Stimulated activated CD4-positive, alpha-beta T cell treated with anti-CD3 and anti-CD28 coated beads, Interleukin-2, amount 100 ng/mL, for 4 hours (primary cell): ENCODE measurements around the gene IGSF8.

Experiments used
- DNase-seq: peaks from one replicate; pipeline ENCODE4 v3.0.0-alpha.2; 2020; ENCODE audit warnings: low read depth

Gene IGSF8

GRCh38 chr1:160105155-160105554, 6.7 kb upstream of the IGSF8 start:
- DNase-seq: no peak

- DNase-seq: no peak
These were observed 6.1 kb upstream of the IGSF8 start for GRCh38 chr1:160104486-160104885.

DNA sequence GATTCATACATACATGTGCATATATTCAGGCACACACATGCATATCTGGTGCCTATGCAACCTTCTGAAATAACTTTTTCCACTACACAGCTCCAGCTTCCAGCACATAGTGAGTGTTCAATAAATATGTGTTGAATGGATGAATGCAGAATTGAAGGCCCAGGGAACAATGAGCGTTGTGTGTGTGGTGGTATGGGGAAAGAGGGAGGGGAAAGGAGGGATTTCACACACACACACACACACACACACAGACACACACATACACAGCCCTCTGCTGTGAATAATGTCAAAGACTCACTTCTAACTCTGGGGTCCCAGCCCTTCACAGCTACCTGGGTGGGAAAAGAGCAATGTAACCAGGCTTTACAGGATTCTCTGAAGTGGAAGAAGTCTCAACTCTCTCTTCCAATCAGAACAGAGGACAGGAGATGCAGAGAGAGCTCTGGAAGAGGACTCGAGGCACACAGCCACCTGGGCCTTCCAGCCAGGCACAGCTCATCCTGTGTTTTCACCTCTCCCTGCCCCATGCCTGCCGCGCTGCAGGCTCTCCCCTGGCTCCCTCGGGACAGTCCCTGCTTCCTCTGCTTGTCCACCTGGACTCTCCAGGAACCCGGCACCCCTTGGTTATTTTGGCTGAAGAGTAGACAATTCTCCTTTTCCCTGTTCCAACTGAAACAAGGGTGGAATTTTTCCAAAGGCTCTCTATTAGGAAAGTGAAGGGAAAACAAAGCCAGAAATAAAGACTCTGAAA, 5.4 kb upstream of the IGSF8 start:
- DNase-seq: no peak

GRCh38 chr1:160101717-160102522, 3.5 kb upstream of the IGSF8 start:
- no peak for DNase-seq

DNA sequence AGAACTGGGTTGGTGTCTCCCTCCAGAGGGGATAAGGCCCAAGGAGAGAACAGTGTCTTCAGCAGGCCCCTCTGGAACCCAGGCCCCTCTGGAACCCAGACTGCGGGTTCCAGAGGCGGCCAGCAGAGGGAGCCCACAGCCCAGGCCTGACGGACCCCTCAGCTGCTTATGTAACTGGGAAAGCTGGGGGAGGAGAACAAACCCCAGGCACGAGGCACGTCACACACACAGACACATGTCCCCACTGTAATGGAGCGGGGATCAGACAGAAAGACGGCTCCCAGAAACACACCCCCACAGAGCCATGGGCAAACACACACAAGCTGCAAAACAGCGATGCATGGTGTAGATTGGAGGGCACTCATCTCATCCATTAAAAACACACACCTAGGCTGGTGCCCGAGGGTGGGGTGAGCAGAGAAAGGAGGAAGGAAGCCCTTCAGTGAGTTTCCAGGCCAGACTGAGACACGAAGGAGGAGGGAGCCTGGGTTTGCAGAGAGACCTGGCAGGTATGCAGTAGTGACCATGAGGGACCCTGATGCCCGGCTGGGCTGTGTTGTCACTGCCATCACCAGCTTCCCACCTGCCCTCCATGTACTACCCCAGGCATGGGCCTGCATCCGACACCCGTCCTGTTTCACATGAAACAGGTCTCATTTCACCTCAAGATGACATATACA, 2.8 kb upstream of the IGSF8 start:
- DNase-seq: peak; percentile 67

GRCh38 chr1:160099716-160100375, 1.4 kb upstream of the IGSF8 start:
- DNase-seq: no peak

DNA sequence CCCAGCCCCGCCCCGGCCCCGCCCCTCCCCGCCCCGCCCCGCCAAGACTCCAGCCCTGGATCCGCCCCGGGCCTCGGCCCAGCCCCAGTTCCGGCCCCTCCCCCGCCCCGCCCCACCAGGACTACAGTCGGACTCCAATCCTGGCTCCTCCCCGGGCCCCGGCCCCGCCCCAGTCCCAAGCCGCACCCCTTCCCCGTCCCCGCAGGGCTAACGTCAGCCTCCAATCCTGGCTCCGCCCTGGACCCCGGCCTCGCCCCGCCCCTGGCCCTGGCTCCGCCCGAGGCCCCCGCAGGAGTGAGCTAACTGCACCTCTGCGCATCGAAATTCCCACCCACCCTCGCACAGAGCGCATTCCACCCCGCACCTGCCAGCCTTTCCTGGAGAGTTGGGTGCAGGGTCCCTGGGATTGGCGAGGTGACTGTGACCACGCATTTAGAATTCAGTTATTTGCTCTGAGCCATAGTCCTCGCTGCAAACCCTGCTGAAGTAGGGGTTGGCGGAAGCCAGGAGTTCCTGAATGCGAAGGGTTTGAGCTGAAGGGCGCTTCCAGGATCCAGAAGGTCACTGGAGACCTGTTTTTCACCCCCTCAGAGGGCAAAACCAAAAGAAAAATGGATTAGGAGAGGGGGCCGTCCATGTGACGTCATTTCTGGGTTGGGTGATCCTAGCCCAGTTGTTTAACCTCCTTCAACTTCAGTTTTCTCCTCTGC, 588 bp upstream of the IGSF8 start:
- DNase-seq: peak; percentile 98

- DNase-seq: peak; percentile 19
These were observed 1.1 kb downstream of the IGSF8 start for GRCh38 chr1:160097151-160097910.

- no peak for DNase-seq
These were observed 1.9 kb downstream of the IGSF8 start for GRCh38 chr1:160096274-160097116.

DNA sequence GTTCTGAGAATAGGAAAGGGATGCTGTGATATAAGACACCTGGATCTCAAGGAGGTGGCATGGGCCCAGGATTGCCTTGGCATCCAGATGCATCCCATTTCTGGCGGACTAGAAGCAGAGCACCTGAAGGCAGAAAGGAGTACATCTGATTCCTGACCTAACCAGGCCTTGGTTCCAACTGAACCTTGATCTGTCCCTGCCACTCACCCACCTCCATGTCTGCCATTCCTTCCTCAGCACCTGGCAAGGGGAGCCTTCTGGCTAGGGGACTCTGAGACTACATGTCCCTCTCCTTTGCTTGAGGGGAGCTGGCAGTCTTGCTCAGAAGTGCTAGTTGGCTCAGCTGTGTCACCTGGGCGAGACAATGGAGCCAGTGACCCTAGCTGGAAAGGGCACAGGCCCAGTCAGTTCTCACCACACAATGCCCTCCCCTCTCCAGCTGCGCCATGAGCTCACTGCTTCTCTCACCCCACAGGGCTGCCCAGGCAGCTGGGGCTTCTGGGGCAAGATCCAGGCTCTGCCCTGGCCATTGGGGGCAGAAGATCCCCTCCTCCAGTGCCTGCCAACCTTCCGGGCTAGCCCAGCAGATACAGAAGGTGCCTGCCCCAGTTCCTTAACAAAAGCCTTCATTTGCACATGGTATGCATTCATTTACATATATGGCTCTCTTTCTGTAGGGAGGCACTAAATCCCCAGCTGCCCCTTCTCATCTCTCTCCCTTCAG, 2.9 kb downstream of the IGSF8 start:
- no peak for DNase-seq

GRCh38 chr1:160094806-160095205, 3.6 kb downstream of the IGSF8 start:
- no peak for DNase-seq

DNA sequence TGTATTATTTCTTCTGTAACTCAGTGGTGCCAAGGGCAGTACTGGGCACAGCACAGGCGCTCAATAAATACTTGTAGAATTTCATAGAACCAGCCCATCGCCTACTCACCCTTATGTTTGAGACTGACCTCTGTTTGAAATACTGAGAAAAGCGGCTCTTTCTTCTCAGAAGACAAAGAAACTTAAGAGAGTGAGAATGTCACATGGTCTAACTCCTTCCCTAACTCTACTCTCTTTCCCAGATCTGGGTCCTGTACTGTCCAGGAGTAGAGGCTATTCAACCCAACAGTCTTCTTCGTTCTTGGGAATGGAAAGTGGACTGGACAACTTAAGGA, 4.2 kb downstream of the IGSF8 start:
- no peak for DNase-seq

GRCh38 chr1:160093624-160094290, 4.7 kb downstream of the IGSF8 start:
- no peak for DNase-seq

- DNase-seq: no peak
These were observed 5.4 kb downstream of the IGSF8 start for GRCh38 chr1:160093069-160093395.

GRCh38 chr1:160092366-160093068, 5.9 kb downstream of the IGSF8 start:
- DNase-seq: no peak

DNA sequence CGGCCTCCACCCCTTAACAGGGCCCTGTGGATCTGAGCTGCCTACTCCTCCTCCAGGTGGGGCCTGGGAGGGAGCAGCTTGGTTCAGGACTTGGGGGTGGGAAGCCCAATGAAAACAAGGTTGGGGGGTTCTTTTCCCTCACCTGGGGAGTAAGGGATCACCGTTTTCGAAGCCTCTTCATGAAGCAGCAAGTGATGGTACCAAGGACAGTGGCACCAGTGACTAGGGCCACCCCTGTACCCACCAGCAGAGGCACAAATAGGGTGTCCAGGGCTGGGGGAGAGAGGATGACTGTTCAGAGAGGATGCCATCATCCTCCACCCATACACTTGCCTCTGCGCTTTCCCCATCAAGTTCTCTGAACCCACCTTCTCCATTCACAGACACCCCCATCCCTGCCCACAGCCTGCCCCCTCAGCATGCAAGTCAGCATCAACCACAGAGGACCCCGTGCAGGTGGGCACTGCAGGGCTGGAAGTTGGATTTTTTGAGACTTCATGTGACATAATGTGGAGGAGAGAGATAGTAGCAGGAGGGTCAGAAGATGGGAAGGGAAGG, 6.7 kb downstream of the IGSF8 start:
- no peak for DNase-seq

DNA sequence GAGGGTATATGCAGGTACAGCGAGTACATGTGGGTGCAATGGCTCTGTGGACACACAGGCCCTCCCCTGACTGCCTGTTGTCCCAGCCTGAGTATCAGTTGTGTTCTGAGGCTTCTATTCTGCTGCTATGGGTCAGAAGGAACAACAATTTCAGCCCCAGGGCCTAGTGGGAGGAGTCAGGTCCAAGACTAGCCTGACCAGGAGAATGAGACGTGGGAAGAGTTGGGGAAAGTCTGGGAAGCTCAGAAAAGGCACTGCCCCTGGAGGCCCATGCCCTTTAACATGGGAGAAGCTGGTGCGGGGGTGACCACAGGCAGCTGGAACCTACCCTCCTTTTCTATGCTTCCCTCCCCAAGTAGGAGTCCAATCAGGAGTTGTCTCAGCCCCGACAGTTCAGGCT, 7.7 kb downstream of the IGSF8 start:
- no peak for DNase-seq

GRCh38 chr1:160089883-160090282, 8.5 kb downstream of the IGSF8 start:
- DNase-seq: no peak
